Effector memory CD8-positive, alpha-beta T cell (primary cell): ENCODE measurements around the gene PCDHA4.
"Not testable (repeated sequence)": the region's sequence is repeated elsewhere in the genome, so short reads cannot be mapped to it uniquely, and the experiment has no call there.

Experiments
- ATAC-seq: fragments of 150-1000 bp; cut with Tn5 transposase; replicated peaks from 2 replicates; pipeline ENCODE4 v1.10.0; 2021; ENCODE audit warnings: mild to moderate bottlenecking, moderate library complexity
- DNase-seq, 3 experiments: peaks; one replicate each; pipeline ENCODE4 v3.0.0; 2021
- H3K27ac Mint-ChIP-seq, 2 donors: one replicate each; pipeline ENCODE4 v1.8.0; 2022; ENCODE audit warnings: mild to moderate bottlenecking in 2 of 2, mixed read lengths in 2 of 2, moderate library complexity in 2 of 2
- H3K27me3 Mint-ChIP-seq, 2 donors: one replicate each; pipeline ENCODE4 v1.8.0; 2022; ENCODE audit warnings: mixed read lengths in 2 of 2
- H3K36me3 Mint-ChIP-seq: one replicate; pipeline ENCODE4 v1.8.0; 2022; ENCODE audit warnings: mild to moderate bottlenecking, moderate library complexity, mixed read lengths; ENCODE audit not compliant: insufficient read depth
- H3K4me1 Mint-ChIP-seq, 2 donors: one replicate each; pipeline ENCODE4 v1.8.0; 2022; ENCODE audit warnings: low read depth in 2 of 2, mixed read lengths in 2 of 2
- H3K4me3 Mint-ChIP-seq, 2 donors: one replicate each; pipeline ENCODE4 v1.8.0; 2022; ENCODE audit warnings: mild to moderate bottlenecking in 2 of 2, mixed read lengths in 2 of 2, moderate library complexity in 2 of 2
- H3K9me3 Mint-ChIP-seq, 2 donors: one replicate each; pipeline ENCODE4 v1.8.0; 2022; ENCODE audit warnings: mixed read lengths in 2 of 2

The PCDHA4 gene

DNA sequence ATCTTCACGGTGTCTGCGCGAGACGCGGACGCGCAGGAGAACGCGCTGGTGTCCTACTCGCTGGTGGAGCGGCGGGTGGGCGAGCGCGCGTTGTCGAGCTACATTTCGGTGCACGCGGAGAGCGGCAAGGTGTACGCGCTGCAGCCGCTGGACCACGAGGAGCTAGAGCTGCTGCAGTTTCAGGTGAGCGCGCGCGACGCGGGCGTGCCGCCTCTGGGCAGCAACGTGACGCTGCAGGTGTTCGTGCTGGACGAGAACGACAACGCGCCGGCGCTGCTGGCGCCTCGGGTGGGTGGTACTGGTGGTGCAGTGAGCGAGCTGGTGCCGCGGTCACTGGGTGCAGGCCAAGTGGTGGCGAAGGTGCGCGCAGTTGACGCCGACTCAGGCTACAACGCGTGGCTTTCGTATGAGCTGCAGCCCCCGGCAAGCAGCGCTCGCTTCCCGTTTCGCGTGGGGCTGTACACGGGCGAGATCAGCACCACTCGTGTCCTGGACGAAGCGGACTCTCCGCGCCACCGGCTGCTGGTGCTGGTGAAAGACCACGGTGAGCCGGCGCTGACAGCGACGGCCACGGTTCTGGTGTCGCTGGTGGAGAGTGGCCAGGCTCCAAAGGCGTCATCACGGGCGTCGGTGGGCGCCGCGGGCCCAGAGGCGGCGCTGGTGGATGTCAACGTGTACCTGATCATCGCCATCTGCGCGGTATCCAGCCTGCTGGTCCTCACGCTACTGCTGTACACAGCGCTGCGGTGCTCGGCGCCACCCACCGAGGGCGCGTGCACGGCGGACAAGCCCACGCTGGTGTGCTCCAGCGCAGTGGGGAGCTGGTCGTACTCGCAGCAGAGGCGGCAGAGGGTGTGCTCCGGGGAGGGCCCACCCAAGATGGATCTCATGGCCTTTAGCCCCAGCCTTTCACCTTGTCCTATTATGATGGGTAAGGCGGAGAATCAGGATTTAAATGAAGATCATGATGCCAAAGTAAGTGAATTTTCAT lies 22.9 kb downstream of the PCDHA4 start:
- H3K9me3 Mint-ChIP-seq, DNase-seq, H3K36me3 Mint-ChIP-seq, H3K4me1 Mint-ChIP-seq, H3K4me3 Mint-ChIP-seq, ATAC-seq, H3K27ac Mint-ChIP-seq: not testable (repeated sequence)
- peaks cover 24 to 43% of the 10 kb centered on the region in 2 donors for H3K27me3 Mint-ChIP-seq

DNA sequence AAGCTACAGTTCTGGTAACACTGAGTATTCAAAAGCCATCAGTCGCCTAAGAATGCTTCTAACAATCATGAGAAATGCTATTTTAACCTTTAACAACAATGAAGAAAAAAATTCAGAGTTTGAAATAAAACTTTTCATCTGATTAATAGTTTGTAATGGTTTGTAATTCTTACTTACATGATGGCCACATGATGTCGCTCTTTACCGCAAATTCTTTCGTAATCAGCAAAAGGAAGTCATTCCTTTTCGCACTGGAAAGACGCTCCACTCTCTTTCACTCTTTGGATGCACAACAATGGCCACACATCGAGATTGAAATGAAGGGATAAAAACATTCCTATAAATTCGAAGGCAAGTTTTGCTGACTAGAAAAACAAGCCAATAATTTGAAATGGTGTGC lies 27.1 kb downstream of the PCDHA4 start, which contains the start of gene PCDHA7:
TSS of gene PCDHA7 (plus strand) at position 277 of the 400 bp plus-strand sequence. CDS start at position 392, 115 bp downstream.
- peaks cover 15 to 24% of the 10 kb centered on the region in 2 donors for H3K27me3 Mint-ChIP-seq
- no peak within 1 kb of the TSS for H3K27ac Mint-ChIP-seq
- ATAC-seq (no peak), DNase-seq (no peak)
- H3K4me3 Mint-ChIP-seq, result no peak within 1 kb of the TSS
- H3K9me3 Mint-ChIP-seq, result no peaks in the 10 kb centered on the region
- H3K4me1 Mint-ChIP-seq, result no peaks in the 10 kb centered on the region
- no peaks in the 10 kb centered on the region for H3K36me3 Mint-ChIP-seq

DNA sequence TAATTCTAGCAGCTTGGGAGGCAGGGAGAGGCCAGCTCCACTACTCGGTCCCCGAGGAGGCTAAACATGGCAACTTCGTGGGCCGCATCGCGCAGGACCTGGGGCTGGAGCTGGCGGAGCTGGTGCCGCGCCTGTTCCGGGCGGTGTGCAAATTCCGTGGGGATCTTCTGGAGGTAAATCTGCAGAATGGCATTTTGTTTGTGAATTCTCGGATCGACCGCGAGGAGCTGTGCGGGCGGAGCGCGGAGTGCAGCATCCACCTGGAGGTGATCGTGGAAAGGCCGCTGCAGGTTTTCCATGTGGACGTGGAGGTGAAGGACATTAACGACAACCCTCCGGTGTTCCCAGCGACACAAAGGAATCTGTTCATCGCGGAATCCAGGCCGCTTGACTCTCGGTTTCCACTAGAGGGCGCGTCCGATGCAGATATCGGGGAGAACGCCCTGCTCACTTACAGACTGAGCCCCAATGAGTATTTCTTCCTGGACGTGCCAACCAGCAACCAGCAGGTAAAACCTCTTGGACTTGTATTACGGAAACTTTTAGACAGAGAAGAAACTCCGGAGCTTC lies 27.7 kb downstream of the PCDHA4 start:
- H3K4me1 Mint-ChIP-seq, H3K27ac Mint-ChIP-seq, H3K36me3 Mint-ChIP-seq, ATAC-seq, H3K4me3 Mint-ChIP-seq, DNase-seq, H3K9me3 Mint-ChIP-seq: not testable (repeated sequence)
- H3K27me3 Mint-ChIP-seq, result peaks cover 16 to 28% of the 10 kb centered on the region in 2 donors

DNA sequence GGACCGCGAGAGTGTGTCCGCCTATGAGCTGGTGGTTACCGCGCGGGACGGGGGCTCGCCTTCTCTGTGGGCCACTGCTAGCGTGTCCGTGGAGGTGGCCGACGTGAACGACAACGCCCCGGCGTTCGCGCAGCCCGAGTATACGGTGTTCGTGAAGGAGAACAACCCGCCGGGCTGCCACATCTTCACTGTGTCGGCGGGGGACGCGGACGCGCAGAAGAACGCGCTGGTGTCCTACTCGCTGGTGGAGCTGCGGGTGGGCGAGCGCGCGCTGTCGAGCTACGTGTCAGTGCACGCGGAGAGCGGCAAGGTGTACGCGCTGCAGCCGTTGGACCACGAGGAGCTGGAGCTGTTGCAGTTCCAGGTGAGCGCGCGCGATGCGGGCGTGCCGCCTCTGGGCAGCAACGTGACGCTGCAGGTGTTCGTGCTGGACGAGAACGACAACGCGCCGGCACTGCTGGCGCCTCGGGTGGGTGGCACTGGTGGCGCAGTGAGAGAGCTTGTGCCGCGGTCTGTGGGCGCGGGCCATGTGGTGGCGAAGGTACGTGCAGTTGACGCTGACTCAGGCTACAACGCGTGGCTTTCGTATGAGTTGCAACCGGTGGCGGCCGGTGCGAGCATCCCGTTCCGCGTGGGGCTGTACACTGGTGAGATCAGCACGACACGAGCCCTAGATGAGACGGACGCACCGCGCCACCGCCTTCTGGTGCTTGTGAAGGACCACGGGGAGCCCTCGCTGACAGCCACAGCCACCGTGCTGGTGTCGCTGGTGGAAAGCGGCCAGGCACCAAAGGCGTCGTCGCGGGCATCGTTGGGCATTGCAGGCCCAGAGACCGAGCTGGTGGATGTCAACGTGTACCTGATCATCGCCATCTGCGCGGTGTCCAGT lies 29.0 kb downstream of the PCDHA4 start:
- DNase-seq, result no peak
- H3K4me3 Mint-ChIP-seq, result no peak overlapping the region
- peaks cover 24 to 30% of the 10 kb centered on the region in 2 donors for H3K27me3 Mint-ChIP-seq
- no peak overlapping the region for H3K27ac Mint-ChIP-seq
- no peak for ATAC-seq
- no peaks in the 10 kb centered on the region for H3K36me3 Mint-ChIP-seq
- H3K9me3 Mint-ChIP-seq, result no peaks in the 10 kb centered on the region
- no peaks in the 10 kb centered on the region for H3K4me1 Mint-ChIP-seq

DNA sequence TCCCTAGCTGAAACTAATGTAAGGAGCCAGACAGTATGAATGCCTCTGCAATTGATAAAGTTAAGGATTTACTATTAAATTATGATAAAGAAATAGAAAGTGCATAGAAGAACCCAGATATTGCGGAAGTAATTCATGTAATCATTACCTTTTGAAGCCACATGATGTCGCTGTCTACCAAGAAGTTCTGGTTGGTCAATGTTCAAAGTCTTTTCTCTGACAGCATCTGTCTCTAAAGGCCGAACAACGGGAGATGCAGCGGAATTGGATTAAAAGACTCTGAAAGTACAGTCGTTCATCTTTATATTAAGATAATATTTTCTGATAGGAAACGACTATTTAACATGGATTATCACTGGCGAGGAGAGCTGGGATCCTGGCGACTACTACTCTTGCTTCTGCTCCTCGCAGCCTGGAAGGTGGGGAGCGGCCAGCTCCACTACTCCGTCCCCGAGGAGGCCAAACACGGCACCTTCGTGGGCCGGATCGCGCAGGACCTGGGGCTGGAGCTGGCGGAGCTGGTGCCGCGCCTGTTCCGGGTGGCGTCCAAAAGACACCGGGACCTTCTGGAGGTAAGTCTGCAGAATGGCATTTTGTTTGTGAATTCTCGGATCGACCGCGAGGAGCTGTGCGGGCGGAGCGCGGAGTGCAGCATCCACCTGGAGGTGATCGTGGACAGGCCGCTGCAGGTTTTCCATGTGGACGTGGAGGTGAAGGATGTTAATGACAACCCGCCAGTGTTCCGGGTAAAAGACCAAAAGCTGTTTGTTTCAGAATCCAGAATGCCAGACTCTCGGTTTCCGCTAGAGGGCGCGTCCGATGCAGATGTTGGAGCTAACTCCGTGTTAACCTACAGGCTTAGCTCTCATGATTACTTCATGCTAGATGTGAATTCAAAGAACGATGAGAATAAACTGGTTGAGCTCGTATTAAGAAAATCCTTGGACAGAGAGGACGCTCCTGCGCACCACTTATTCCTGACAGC lies 34.4 kb downstream of the PCDHA4 start, which contains the start of gene PCDHA8:
TSS of gene PCDHA8 (plus strand) at position 210 of the 985 bp plus-strand sequence. CDS start at position 345, 135 bp downstream.
- H3K27ac Mint-ChIP-seq, result no peak within 1 kb of the TSS
- no peaks in the 10 kb centered on the region for H3K4me1 Mint-ChIP-seq
- H3K36me3 Mint-ChIP-seq, result no peaks in the 10 kb centered on the region
- DNase-seq, result no peak
- H3K4me3 Mint-ChIP-seq, result no peak within 1 kb of the TSS
- ATAC-seq, result no peak
- peaks cover 14 to 15% of the 10 kb centered on the region in 2 donors for H3K27me3 Mint-ChIP-seq
- no peaks in the 10 kb centered on the region for H3K9me3 Mint-ChIP-seq

DNA sequence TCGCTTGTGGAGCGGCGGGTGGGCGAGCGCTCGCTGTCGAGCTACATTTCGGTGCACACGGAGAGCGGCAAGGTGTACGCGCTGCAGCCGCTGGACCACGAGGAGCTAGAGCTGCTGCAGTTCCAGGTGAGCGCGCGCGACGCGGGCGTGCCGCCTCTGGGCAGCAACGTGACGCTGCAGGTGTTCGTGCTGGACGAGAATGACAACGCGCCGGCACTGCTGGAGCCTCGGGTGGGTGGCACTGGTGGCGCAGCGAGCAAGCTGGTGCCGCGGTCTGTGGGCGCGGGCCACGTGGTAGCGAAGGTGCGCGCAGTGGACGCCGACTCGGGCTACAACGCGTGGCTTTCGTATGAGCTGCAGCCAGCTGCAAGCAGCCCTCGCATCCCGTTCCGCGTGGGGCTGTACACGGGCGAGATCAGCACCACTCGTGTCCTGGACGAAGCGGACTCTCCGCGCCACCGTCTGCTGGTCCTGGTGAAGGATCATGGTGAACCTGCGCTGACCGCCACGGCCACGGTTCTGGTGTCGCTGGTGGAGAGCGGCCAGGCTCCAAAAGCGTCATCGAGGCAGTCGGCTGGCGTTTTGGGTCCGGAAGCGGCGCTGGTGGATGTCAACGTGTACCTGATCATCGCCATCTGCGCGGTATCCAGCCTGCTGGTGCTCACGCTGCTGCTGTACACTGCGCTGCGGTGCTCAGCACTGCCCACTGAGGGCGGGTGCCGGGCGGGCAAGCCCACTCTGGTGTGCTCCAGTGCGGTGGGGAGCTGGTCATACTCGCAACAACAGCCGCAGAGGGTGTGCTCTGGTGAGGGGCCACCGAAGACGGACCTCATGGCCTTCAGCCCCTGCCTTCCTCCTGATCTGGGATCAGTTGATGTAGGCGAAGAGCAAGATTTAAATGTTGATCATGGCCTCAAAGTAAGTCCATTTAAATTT lies 36.2 kb downstream of the PCDHA4 start:
- H3K27me3 Mint-ChIP-seq, result peaks cover 23 to 32% of the 10 kb centered on the region in 2 donors
- H3K36me3 Mint-ChIP-seq, result no peaks in the 10 kb centered on the region
- H3K4me3 Mint-ChIP-seq, result no peak overlapping the region
- no peaks in the 10 kb centered on the region for H3K4me1 Mint-ChIP-seq
- H3K27ac Mint-ChIP-seq, result no peak overlapping the region
- H3K9me3 Mint-ChIP-seq, result no peaks in the 10 kb centered on the region
- DNase-seq (no peak), ATAC-seq (no peak)

DNA sequence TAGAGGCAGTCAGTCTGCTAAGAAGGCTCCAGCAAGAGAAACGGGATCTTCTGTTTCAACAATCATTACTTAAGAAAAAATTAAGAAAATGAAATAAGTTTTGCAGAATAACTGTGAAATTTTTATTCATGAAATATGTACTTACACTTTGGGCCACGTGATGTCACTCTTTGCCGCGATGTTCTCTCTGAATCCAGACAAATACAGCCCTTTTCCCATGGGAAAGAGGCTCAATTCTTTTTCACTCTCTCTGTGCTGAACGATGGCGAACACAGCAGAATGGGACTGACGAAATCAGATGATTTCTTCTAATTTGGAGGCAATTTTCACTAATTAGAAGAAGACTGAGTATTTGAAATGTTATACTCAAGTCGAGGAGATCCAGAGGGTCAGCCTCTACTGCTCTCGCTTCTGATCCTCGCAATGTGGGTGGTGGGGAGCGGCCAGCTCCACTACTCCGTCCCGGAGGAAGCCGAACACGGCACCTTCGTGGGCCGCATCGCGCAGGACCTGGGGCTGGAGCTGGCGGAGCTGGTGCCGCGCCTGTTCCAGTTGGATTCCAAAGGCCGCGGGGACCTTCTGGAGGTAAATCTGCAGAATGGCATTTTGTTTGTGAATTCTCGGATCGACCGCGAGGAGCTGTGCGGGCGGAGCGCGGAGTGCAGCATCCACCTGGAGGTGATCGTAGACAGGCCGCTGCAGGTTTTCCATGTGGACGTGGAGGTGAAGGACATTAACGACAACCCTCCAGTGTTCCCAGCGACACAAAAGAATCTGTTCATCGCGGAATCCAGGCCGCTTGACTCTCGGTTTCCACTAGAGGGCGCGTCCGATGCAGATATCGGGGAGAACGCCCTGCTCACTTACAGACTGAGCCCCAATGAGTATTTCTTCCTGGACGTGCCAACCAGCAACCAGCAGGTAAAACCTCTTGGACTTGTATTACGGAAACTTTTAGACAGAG lies 41.6 kb downstream of the PCDHA4 start, which contains the start of gene PCDHA9:
TSS of gene PCDHA9 (plus strand) at position 244 of the 964 bp plus-strand sequence. CDS start at position 358, 114 bp downstream.
- ATAC-seq, H3K4me1 Mint-ChIP-seq, DNase-seq, H3K9me3 Mint-ChIP-seq, H3K4me3 Mint-ChIP-seq, H3K36me3 Mint-ChIP-seq, H3K27ac Mint-ChIP-seq: not testable (repeated sequence)
- H3K27me3 Mint-ChIP-seq, result peaks cover 14 to 37% of the 10 kb centered on the region in 2 donors

DNA sequence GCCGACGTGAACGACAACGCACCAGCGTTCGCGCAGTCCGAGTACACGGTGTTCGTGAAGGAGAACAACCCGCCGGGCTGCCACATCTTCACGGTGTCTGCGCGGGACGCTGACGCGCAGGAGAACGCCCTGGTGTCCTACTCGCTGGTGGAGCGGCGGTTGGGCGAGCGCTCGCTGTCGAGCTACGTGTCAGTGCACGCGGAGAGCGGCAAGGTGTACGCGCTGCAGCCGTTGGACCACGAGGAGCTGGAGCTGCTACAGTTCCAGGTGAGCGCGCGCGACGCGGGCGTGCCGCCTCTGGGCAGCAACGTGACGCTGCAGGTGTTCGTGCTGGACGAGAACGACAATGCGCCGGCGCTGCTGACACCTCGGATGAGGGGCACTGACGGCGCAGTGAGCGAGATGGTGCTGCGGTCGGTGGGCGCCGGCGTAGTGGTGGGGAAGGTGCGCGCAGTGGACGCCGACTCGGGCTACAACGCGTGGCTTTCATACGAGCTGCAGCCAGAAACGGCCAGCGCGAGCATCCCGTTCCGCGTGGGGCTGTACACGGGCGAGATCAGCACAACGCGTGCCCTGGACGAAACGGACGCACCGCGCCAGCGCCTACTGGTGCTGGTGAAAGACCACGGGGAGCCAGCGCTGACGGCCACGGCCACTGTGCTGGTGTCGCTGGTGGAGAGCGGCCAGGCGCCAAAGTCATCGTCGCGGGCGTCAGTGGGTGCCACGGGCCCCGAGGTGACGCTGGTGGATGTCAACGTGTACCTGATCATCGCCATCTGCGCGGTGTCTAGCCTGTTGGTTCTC lies 43.2 kb downstream of the PCDHA4 start:
- H3K27ac Mint-ChIP-seq, H3K4me3 Mint-ChIP-seq, DNase-seq, ATAC-seq, H3K4me1 Mint-ChIP-seq, H3K9me3 Mint-ChIP-seq, H3K36me3 Mint-ChIP-seq: not testable (repeated sequence)
- peaks cover 14 to 39% of the 10 kb centered on the region in 2 donors for H3K27me3 Mint-ChIP-seq

DNA sequence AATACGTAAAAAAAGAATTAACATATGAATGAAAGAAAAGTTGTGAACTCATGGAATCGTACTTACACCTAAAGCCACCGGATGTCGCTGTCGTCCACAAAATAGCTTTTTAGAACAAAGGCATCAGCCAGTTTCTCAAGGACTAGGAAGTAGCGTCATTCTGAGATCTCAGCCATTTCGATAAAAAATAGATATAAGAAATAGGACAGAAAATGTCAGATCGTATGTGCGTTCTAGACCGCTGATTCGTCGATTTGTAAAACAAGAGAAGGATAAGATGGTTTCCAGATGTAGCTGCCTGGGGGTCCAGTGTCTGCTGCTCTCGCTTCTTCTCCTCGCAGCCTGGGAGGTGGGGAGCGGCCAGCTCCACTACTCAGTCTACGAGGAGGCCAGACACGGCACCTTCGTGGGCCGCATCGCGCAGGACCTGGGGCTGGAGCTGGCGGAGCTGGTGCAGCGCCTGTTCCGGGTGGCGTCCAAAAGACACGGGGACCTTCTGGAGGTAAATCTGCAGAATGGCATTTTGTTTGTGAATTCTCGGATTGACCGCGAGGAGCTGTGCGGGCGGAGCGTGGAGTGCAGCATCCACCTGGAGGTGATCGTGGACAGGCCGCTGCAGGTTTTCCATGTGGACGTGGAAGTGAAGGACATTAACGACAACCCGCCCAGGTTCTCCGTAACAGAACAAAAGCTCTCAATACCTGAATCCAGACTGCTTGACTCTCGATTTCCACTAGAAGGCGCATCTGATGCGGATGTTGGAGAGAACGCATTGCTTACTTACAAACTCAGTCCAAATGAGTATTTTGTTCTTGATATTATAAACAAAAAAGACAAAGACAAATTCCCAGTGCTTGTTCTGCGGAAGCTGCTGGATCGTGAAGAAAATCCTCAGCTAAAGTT lies 49.2 kb downstream of the PCDHA4 start, which contains the start of gene PCDHA10:
TSS of gene PCDHA10 (plus strand) at position 126 of the 903 bp plus-strand sequence. CDS start at position 278, 152 bp downstream.
- DNase-seq, result no peak
- Mint-ChIP-seq H3K4me3 (no peak within 1 kb of the TSS), H3K4me1 (no peaks in the 10 kb centered on the region), H3K36me3 (no peaks in the 10 kb centered on the region), H3K27me3 (peaks cover 5 to 14% of the 10 kb centered on the region in 2 donors), H3K9me3 (peaks cover 6 to 7% of the 10 kb centered on the region in 2 donors), H3K27ac (no peak within 1 kb of the TSS)
- ATAC-seq, result no peak
